Suprapubic skin (tissue), 3 donors: Measurements from ENCODE around the gene SAMD4B.

Experiments
- CTCF ChIP-seq, 2 donors: fragments of 200-600 bp in 1 of 2; fragments of 450-650 bp in 1 of 2; sonication (generic) in 1 of 2; IDR thresholded peaks; one replicate each; pipeline ENCODE4 v1.5.1; 2016 to 2019; ENCODE audit warnings: antibody characterized with exemption in 2 of 2, mild to moderate bottlenecking in 1 of 2, moderate library complexity in 1 of 2
- EP300 ChIP-seq: sonication (generic); formaldehyde crosslinking; IDR thresholded peaks from one replicate; pipeline ENCODE4 v1.6.1; 2017; ENCODE audit warnings: antibody characterized with exemption
- POLR2A ChIP-seq, 2 donors: fragments of 450-650 bp; IDR thresholded peaks; one replicate each; pipeline ENCODE4 v1.6.1; 2017; ENCODE audit warnings: antibody characterized with exemption in 2 of 2, mild to moderate bottlenecking in 2 of 2, moderate library complexity in 2 of 2

- TF ChIP-seq CTCF (IDR thresholded peaks at IDR 0.05) (no peak), EP300 (no peak), POLR2A (IDR thresholded peaks at IDR 0.05) (no peak)
Observed at GRCh38 chr19:39319892-39320248, 22.4 kb upstream of the SAMD4B start.
